Measurements from ENCODE around the gene CTNNA3. TPM values are rescaled to one million over a fixed set of nuclear protein-coding genes. Genes with fewer than 3 reads are reported as not detected.

Gene CTNNA3
- total RNA-seq, 1 donor from 2014 or later, result 0.46 TPM

GRCh38 chr10:67630904-67631303, 65.1 kb downstream of the CTNNA3 start:
- no peak for TF ChIP-seq CTCF (conservative IDR thresholded peaks at IDR 0.05; ENCODE audit: low read depth, low read length)
- no peak for DNase-seq (ENCODE audit: low read depth)
- H3K4me3 ChIP-seq (ENCODE audit: low read depth, low read length), result no peak overlapping the region

GRCh38 chr10:67629461-67629971, 66.5 kb downstream of the CTNNA3 start:
- no peak for TF ChIP-seq CTCF (conservative IDR thresholded peaks at IDR 0.05; ENCODE audit: low read depth, low read length)
- peak; percentile 74 for DNase-seq (ENCODE audit: low read depth)
- no peak overlapping the region for H3K4me3 ChIP-seq (ENCODE audit: low read depth, low read length)

GRCh38 chr10:67622984-67623383, 73.0 kb downstream of the CTNNA3 start:
- no peak for DNase-seq (ENCODE audit: low read depth)
- no peak overlapping the region for H3K4me3 ChIP-seq (ENCODE audit: low read depth, low read length)
- TF ChIP-seq CTCF (conservative IDR thresholded peaks at IDR 0.05; ENCODE audit: low read depth, low read length), result no peak

- no peak for DNase-seq (ENCODE audit: low read depth)
- H3K4me3 ChIP-seq (ENCODE audit: low read depth, low read length), result no peak overlapping the region
- no peak for TF ChIP-seq CTCF (conservative IDR thresholded peaks at IDR 0.05; ENCODE audit: low read depth, low read length)
These were observed 73.5 kb downstream of the CTNNA3 start for GRCh38 chr10:67622511-67622910.

- no peak overlapping the region for H3K4me3 ChIP-seq (ENCODE audit: low read depth, low read length)
- TF ChIP-seq CTCF (conservative IDR thresholded peaks at IDR 0.05; ENCODE audit: low read depth, low read length), result no peak
- no peak for DNase-seq (ENCODE audit: low read depth)
These were observed 74.2 kb downstream of the CTNNA3 start for GRCh38 chr10:67621834-67622233.

- TF ChIP-seq CTCF (conservative IDR thresholded peaks at IDR 0.05; ENCODE audit: low read depth, low read length), result no peak
- DNase-seq (ENCODE audit: low read depth), result no peak
- H3K4me3 ChIP-seq (ENCODE audit: low read depth, low read length), result no peak overlapping the region
These were observed 77.9 kb downstream of the CTNNA3 start for GRCh38 chr10:67618116-67618515.
